HEK293 (cell line): Measurements from ENCODE around the gene MED15.

Experiments used
- GLI4 ChIP-seq: fragments of 450-650 bp; formaldehyde crosslinking; IDR thresholded peaks from 2 replicates; pipeline ENCODE4 v1.5.1; 2016; ENCODE audit warnings: missing biosample characterization, missing genetic modification characterization
- SP7 ChIP-seq: fragments of 450-650 bp; formaldehyde crosslinking; IDR thresholded peaks from 2 replicates; pipeline ENCODE4 v1.5.1; 2016; ENCODE audit warnings: missing biosample characterization, missing genetic modification characterization
- YY1 ChIP-seq: fragments of 450-650 bp; formaldehyde crosslinking; IDR thresholded peaks from 2 replicates; pipeline ENCODE4 v1.5.1; 2018; ENCODE audit warnings: missing biosample characterization, missing genetic modification characterization
- YY2 ChIP-seq: fragments of 450-650 bp; formaldehyde crosslinking; IDR thresholded peaks from 2 replicates; pipeline ENCODE4 v1.5.1; 2016; ENCODE audit warnings: missing biosample characterization, missing genetic modification characterization
- ZNF140 ChIP-seq: fragments of 450-650 bp; formaldehyde crosslinking; IDR thresholded peaks from 2 replicates; pipeline ENCODE4 v1.5.1; 2016; ENCODE audit warnings: missing biosample characterization, missing genetic modification characterization
- ZNF670 ChIP-seq: fragments of 450-650 bp; formaldehyde crosslinking; IDR thresholded peaks from 2 replicates; pipeline ENCODE4 v1.5.1; 2016; ENCODE audit warnings: missing biosample characterization, missing genetic modification characterization, low read depth
- ZNF776 ChIP-seq: fragments of 450-650 bp; formaldehyde crosslinking; IDR thresholded peaks from 2 replicates; pipeline ENCODE4 v1.5.0; 2017; ENCODE audit warnings: missing biosample characterization, missing genetic modification characterization, borderline replicate concordance
- TF ChIP-seq, protein P1 (sequence below): fragments of 450-650 bp; formaldehyde crosslinking; IDR thresholded peaks from 2 replicates; pipeline ENCODE4 v1.5.1; 2016; ENCODE audit warnings: missing biosample characterization, missing genetic modification characterization
- TF ChIP-seq, protein P2 (sequence below): fragments of 450-650 bp; formaldehyde crosslinking; IDR thresholded peaks from 2 replicates; pipeline ENCODE4 v1.5.1; 2016; ENCODE audit warnings: missing biosample characterization, missing genetic modification characterization
- TF ChIP-seq, protein P3 (sequence below): fragments of 450-650 bp; formaldehyde crosslinking; IDR thresholded peaks from 2 replicates; pipeline ENCODE4 v1.5.1; 2016; ENCODE audit warnings: missing biosample characterization, missing genetic modification characterization

DNA sequence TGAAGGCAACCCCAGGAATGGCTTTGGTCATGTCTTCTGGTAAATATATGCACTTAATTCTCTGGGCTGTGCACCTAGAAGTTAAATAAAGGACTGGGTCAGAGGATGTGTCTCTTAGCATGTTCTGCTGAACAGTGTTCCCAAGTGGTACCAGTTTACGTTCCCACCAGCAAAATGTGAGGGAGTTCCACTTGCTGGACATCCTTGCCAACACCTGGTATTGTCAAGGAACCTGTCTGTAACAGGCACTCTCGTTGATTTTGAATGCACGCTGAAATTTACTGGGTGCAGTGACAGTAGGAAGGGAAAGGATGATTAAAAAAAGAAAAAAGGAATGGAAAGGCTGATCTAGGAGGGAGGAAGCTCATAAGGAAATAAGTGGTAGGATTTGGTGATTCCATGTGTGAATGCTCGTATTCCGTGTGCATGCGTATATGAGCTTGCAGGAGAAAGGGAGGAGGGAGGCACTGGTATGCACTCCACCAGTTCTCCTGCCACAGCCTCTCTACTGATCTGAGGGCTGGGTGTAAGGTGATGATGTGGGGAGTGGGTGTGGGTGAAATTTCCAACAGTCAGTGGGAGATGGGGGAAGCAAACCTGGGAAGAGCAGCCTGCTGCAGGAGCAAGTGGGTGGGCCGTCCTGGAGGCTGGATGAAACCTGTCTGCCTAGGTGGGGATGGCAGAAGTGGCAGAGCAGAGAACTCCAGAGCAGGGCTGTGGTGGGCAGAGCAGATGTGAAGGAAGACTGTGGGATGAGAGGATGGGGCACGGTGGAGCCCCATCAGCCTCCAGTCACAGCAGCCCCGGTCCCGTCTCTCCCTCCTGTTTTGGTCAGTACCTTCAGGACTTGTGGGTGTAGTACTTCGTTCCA is 15.0 kb downstream of the MED15 start:
- TF ChIP-seq, protein P1, sequence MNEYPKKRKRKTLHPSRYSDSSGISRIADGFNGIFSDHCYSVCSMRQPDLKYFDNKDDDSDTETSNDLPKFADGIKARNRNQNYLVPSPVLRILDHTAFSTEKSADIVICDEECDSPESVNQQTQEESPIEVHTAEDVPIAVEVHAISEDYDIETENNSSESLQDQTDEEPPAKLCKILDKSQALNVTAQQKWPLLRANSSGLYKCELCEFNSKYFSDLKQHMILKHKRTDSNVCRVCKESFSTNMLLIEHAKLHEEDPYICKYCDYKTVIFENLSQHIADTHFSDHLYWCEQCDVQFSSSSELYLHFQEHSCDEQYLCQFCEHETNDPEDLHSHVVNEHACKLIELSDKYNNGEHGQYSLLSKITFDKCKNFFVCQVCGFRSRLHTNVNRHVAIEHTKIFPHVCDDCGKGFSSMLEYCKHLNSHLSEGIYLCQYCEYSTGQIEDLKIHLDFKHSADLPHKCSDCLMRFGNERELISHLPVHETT = no peak
- TF ChIP-seq ZNF140 = no peak
- TF ChIP-seq, protein P2, sequence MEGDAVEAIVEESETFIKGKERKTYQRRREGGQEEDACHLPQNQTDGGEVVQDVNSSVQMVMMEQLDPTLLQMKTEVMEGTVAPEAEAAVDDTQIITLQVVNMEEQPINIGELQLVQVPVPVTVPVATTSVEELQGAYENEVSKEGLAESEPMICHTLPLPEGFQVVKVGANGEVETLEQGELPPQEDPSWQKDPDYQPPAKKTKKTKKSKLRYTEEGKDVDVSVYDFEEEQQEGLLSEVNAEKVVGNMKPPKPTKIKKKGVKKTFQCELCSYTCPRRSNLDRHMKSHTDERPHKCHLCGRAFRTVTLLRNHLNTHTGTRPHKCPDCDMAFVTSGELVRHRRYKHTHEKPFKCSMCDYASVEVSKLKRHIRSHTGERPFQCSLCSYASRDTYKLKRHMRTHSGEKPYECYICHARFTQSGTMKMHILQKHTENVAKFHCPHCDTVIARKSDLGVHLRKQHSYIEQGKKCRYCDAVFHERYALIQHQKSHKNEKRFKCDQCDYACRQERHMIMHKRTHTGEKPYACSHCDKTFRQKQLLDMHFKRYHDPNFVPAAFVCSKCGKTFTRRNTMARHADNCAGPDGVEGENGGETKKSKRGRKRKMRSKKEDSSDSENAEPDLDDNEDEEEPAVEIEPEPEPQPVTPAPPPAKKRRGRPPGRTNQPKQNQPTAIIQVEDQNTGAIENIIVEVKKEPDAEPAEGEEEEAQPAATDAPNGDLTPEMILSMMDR (tag by site-specific recombination) = no peak
- no peak for TF ChIP-seq ZNF670
- TF ChIP-seq SP7 (tag by site-specific recombination) = no peak
- no peak for TF ChIP-seq GLI4 (tag by site-specific recombination)
- TF ChIP-seq YY2 = no peak
- no peak for TF ChIP-seq ZNF776 (tag by site-specific recombination)
- TF ChIP-seq, protein P3, sequence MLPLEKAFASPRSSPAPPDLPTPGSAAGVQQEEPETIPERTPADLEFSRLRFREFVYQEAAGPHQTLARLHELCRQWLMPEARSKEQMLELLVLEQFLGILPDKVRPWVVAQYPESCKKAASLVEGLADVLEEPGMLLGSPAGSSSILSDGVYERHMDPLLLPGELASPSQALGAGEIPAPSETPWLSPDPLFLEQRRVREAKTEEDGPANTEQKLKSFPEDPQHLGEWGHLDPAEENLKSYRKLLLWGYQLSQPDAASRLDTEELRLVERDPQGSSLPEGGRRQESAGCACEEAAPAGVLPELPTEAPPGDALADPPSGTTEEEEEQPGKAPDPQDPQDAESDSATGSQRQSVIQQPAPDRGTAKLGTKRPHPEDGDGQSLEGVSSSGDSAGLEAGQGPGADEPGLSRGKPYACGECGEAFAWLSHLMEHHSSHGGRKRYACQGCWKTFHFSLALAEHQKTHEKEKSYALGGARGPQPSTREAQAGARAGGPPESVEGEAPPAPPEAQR (tag by site-specific recombination) = no peak
- TF ChIP-seq YY1 (tag by site-specific recombination) = no peak
